Adrenal gland (tissue), 12 donors: Measurements from ENCODE around the gene ROR2. TPM values are rescaled to one million over a fixed set of nuclear protein-coding genes. Genes with fewer than 3 reads are reported as not detected.

Source experiments
- DNase-seq, 7 donors: peaks; one replicate each; pipeline ENCODE4 v3.0.0-alpha.2; 2019 to 2020
- H3K27ac ChIP-seq, 5 donors: fragments of 200-600 bp; sonication (generic) in 4 of 5; 1 replicate in 3 of 5; 2 replicates in 2 of 5; pipeline versions ENCODE4 v1.5.1 to v1.8.0; 2016 to 2020; ENCODE audit warnings: mild to moderate bottlenecking in 1 of 5
- H3K27me3 ChIP-seq: fragments of 200-600 bp; 2 replicates; pipeline ENCODE4 v1.8.0; 2021
- H3K36me3 ChIP-seq, 2 donors: fragments of 200-600 bp; replicated peaks in 1 of 2; 1 replicate in 1 of 2; 2 replicates in 1 of 2; pipeline versions ENCODE4 v1.5.1 to v1.8.0; 2018 to 2022
- H3K4me1 ChIP-seq, 2 donors: fragments of 200-600 bp; replicated peaks in 1 of 2; 1 replicate in 1 of 2; 2 replicates in 1 of 2; pipeline versions ENCODE4 v1.5.1 to v1.8.0; 2018 to 2021
- H3K4me3 ChIP-seq, 4 donors: fragments of 200-600 bp; sonication (generic) in 3 of 4; one replicate each; pipeline ENCODE4 v1.5.1; 2016 to 2018
- H3K9me3 ChIP-seq, 3 donors: fragments of 200-600 bp; sonication (generic) in 1 of 3; replicated peaks in 1 of 3; 1 replicate in 2 of 3; 2 replicates in 1 of 3; pipeline versions ENCODE4 v1.5.1 to v1.8.0; 2016 to 2021
- POLR2A ChIP-seq, 2 donors: fragments of 450-650 bp; IDR thresholded peaks; one replicate each; pipeline ENCODE4 v1.6.1; 2017; ENCODE audit warnings: antibody characterized with exemption in 2 of 2, mild to moderate bottlenecking in 2 of 2, moderate library complexity in 1 of 2
- WGBS, 4 donors: extraction: QIAGEN DNeasy Blood & Tissue Kit in 2 of 4; methylation state at CpG; one replicate each; pipeline versions ENCODE4 v1.1.5 to v1.1.7; 2013 to 2017; 5-methylcytosine and 5-hydroxymethylcytosine counted together
- intact Hi-C, 2 donors: fragments of 100-400 bp; cut with DNase I; formaldehyde crosslinking; loops; one replicate each; pipeline versions ENCODE4 v1.14.1 to v1.15.0; 2022 to 2023
- polyA plus RNA-seq, 3 donors: library from polyadenylated mRNA; stranded (reverse); fragments of 200-250 nt in 2 of 3; fragments of 350-450 nt in 1 of 3; fragmentation: Illumina TruSeq in 1 of 3; extraction: RNeasy Lipid Tissue Mini Kit (QIAGEN cat#74804) in 1 of 3; gene quantifications; one replicate each; pipeline ENCODE4 v1.2.3, GENCODE V29; 2013 to 2014
- total RNA-seq, 9 donors: library from RNA; depleted of rRNA in 4 of 9; stranded (reverse); fragments of >200 nt in 4 of 9; fragments of 120-200 nt in 1 of 9; fragmentation: NEBNext Ultra II Directional in 1 of 9; extraction: Animal tissue kit (Norgen Biotek cat#: 25700) in 1 of 9; gene quantifications; one replicate each; pipeline versions ENCODE4 v1.1.0 to v1.2.4, GENCODE V29; 2013 to 2023
- TF ChIP-seq, protein P1 (sequence below), 6 experiments: fragments of 450-650 bp in 4 of 6; fragments of 200-600 bp in 2 of 6; sonication (generic) in 1 of 6; IDR thresholded peaks; 1 replicate in 5 of 6; 2 replicates in 1 of 6; pipeline versions ENCODE4 v1.5.1 to v1.8.0; 2016 to 2021; ENCODE audit warnings: antibody characterized with exemption in 6 of 6, mild to moderate bottlenecking in 2 of 6, moderate library complexity in 1 of 6
- donor health status: healthy with polysubstance abuse.
- donor health status: Bipolar disorder and iron deficiency.
- donor health status: DM: yes; HTN: yes; CAD: no.
- donor health status: DM: no; HTN: no; CAD: no.
- donor health status: DM: no; HTN: no; CAD: no.
- donor health status: DM: yes; HTN: yes; CAD: no.

The ROR2 gene
- total and polyA plus RNA-seq, 12 donors: 3.9 to 23.9 (median 11.4) TPM

DNA sequence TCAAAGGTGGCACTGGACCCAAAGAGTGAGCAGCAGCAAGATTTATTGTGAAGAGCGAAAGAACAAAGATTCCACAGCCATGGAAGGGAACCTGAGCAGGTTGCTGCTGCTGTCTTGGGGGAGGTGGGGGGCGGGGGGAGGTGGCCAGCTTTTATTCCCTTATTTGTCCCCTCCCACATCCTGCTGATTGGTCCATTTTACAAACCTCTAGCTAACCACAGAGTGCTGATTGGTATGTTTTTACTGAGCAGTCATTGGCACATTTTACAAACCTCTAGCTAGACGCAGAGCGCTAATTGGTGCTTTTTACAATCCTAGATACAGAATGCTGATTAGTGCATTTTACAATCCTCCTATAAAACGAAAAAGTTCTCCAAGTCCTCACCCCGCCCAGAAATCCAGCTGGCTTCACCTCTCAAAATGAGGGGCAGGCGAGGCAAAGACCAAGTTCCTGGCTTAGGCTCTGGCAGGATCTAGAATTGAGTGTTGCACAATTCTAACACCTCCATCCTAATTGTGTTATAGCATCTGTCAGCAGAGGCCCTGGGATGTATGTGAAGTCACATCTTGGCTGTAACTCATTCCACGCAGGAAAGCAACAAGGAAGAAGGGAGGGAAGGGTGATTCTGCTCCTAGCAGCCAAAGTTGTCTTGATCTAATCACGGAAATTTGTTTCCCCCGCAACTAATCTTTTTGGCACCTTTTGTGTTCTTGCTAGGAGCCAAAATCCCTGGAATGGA is 34.3 kb downstream of the ROR2 start:
- peak in 1 of 7 donors; percentile 13 for DNase-seq
- intact Hi-C loops: no loop called here
- no peak overlapping the region for H3K4me3 ChIP-seq
- TF ChIP-seq POLR2A (IDR thresholded peaks at IDR 0.05): no peak
- TF ChIP-seq, protein P1, sequence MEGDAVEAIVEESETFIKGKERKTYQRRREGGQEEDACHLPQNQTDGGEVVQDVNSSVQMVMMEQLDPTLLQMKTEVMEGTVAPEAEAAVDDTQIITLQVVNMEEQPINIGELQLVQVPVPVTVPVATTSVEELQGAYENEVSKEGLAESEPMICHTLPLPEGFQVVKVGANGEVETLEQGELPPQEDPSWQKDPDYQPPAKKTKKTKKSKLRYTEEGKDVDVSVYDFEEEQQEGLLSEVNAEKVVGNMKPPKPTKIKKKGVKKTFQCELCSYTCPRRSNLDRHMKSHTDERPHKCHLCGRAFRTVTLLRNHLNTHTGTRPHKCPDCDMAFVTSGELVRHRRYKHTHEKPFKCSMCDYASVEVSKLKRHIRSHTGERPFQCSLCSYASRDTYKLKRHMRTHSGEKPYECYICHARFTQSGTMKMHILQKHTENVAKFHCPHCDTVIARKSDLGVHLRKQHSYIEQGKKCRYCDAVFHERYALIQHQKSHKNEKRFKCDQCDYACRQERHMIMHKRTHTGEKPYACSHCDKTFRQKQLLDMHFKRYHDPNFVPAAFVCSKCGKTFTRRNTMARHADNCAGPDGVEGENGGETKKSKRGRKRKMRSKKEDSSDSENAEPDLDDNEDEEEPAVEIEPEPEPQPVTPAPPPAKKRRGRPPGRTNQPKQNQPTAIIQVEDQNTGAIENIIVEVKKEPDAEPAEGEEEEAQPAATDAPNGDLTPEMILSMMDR (IDR thresholded peaks at IDR 0.05): no peak
- 76 to 87% (median 84%) methylated on average over 10 of the region's 10 CpGs for WGBS, 4 donors
- peaks cover 0 to 2% of the 10 kb centered on the region in 2 donors for H3K4me1 ChIP-seq
- no peaks in the 10 kb centered on the region for H3K27me3 ChIP-seq
- no peaks in the 10 kb centered on the region for H3K36me3 ChIP-seq
- H3K27ac ChIP-seq: no peak overlapping the region
- no peaks in the 10 kb centered on the region for H3K9me3 ChIP-seq

DNA sequence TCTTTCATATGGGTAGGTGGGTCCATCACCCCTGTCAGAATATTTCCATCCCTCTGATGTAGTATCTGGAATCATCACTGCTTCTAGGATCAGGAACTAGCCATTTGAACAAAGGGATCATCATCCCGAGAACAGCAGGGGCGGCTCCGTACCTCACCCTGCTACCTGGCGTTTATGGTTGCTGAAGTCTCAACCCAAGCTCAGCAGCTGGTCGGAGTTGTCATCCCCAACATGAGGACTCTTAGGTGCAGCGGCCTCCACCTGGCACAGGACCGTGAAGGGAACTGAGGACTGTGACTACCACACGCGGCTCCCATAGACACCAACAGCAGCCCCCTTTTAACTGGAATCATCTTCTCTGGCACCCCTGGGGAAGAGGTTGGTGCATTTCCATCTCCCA is 35.1 kb downstream of the ROR2 start:
- H3K9me3 ChIP-seq: no peaks in the 10 kb centered on the region
- TF ChIP-seq POLR2A (IDR thresholded peaks at IDR 0.05): no peak
- TF ChIP-seq, protein P1 (IDR thresholded peaks at IDR 0.05): no peak

DNA sequence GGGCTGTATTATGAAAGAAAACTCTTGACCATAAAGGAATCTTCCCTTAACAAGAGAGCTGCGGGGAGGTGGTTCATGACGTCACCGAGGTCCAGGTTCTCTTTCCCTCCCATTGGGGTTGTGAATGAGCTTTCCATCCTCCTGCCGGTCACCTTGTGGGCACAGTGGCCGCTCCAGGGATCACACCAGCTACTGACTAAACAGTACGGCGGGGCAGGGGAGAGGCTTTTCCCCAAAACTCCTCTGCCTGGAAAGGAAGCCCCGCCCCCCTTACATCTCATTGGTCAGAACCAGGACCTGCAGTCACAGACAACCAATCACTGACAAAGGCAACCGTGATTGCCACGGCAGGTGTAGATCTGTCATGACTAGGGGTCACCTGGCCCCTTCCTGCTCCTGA is 35.6 kb downstream of the ROR2 start:
- no peaks in the 10 kb centered on the region for H3K9me3 ChIP-seq
- H3K4me1 ChIP-seq: peaks cover 0 to 2% of the 10 kb centered on the region in 2 donors
- no peak for DNase-seq
- intact Hi-C loops: no loop called here
- no peak overlapping the region for H3K27ac ChIP-seq
- H3K36me3 ChIP-seq: no peaks in the 10 kb centered on the region
- no peak for TF ChIP-seq POLR2A (IDR thresholded peaks at IDR 0.05)
- TF ChIP-seq, protein P1 (IDR thresholded peaks at IDR 0.05): no peak
- H3K4me3 ChIP-seq: no peak overlapping the region
- no peaks in the 10 kb centered on the region for H3K27me3 ChIP-seq
- 92 to 96% (median 93%) methylated on average over 8 to 10 of the region's 10 CpGs for WGBS, 4 donors

More for the DNA sequence above, 35.1 kb downstream of the ROR2 start:
- Histone ChIP-seq H3K4me1 (peaks cover 0 to 2% of the 10 kb centered on the region in 2 donors), H3K27me3 (no peaks in the 10 kb centered on the region), H3K27ac (no peak overlapping the region), H3K36me3 (no peaks in the 10 kb centered on the region), H3K4me3 (no peak overlapping the region)
- intact Hi-C loops: no loop called here
- DNase-seq: no peak
- 93 to 97% (median 95%) methylated on average over 9 of the region's 9 CpGs for WGBS, 4 donors

DNA sequence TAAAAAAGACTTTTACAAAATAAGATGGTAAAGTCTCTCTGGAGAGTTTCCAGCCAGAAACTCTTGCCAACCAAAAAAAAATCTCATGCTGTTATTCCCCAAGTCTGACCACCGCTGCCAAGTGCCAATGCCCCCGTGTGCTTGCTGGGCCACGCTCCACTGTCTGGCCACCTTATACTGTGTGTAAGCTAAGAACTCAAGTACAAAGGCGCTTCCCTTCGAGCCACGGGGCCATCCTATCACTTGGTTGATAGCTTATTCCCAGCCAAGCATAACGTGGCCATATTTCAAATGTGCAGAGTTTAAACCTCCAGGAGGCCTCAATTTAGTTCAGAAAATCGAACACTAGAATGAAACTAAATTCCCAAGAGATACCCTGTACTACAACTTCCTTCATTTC is 36.0 kb downstream of the ROR2 start:
- no peaks in the 10 kb centered on the region for H3K36me3 ChIP-seq
- TF ChIP-seq POLR2A (IDR thresholded peaks at IDR 0.05): no peak
- TF ChIP-seq, protein P1 (IDR thresholded peaks at IDR 0.05): no peak
- DNase-seq: no peak
- no peak overlapping the region for H3K4me3 ChIP-seq
- peak overlapping the region in 1 of 5 donors; percentile 35 for H3K27ac ChIP-seq
- intact Hi-C loops: no loop called here
- 69 to 88% (median 81%) methylated on average over 8 of the region's 8 CpGs for WGBS, 4 donors
- H3K27me3 ChIP-seq: no peaks in the 10 kb centered on the region
- no peaks in the 10 kb centered on the region for H3K9me3 ChIP-seq
- H3K4me1 ChIP-seq: peaks cover 0 to 2% of the 10 kb centered on the region in 2 donors
